PC-9 (cell line): ENCODE measurements around the gene TERC.

Experiments used
- EZH2 ChIP-seq: fragments of 200-600 bp; sonication (generic); IDR thresholded peaks from 2 replicates; pipeline ENCODE4 v1.8.0; 2017; ENCODE audit warnings: antibody characterized with exemption, low read depth
- TF ChIP-seq, protein P1 (sequence below): fragments of 200-600 bp; sonication (generic); conservative IDR thresholded peaks from 2 replicates; pipeline ENCODE4 v1.6.1; 2017; ENCODE audit warnings: mixed run types, antibody characterized with exemption, mild to moderate bottlenecking, moderate library complexity

DNA sequence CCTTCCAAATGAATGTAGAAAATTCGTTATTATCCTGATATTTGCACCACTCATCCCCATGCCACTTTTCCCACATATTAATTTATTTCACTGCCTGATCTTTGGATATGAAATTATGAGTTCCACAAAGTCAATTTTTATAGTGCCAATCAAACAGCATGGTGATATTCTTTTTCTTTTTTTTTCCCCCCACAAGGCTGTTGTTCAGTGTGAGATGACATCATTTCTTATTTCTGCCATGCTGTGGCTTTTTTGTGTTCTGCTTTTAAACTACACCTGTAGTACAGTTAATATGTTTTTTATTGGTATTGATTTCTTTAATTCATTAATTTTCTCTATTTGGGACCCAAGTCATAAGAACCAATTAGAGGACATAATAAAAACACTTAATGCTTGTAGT lies 22.9 kb upstream of the TERC start:
- TF ChIP-seq, protein P1, sequence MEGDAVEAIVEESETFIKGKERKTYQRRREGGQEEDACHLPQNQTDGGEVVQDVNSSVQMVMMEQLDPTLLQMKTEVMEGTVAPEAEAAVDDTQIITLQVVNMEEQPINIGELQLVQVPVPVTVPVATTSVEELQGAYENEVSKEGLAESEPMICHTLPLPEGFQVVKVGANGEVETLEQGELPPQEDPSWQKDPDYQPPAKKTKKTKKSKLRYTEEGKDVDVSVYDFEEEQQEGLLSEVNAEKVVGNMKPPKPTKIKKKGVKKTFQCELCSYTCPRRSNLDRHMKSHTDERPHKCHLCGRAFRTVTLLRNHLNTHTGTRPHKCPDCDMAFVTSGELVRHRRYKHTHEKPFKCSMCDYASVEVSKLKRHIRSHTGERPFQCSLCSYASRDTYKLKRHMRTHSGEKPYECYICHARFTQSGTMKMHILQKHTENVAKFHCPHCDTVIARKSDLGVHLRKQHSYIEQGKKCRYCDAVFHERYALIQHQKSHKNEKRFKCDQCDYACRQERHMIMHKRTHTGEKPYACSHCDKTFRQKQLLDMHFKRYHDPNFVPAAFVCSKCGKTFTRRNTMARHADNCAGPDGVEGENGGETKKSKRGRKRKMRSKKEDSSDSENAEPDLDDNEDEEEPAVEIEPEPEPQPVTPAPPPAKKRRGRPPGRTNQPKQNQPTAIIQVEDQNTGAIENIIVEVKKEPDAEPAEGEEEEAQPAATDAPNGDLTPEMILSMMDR: no peak
- TF ChIP-seq EZH2: no peak
